NCI-H1092 treated with DMSO at 0.1 percent for 48 hours (cell line): ENCODE results near the gene ARHGEF11.

Source experiments
- DNase-seq: peaks from one replicate; lab custom pipeline; 2025; lab: John Stamatoyannopoulos, UW

Gene ARHGEF11

DNA sequence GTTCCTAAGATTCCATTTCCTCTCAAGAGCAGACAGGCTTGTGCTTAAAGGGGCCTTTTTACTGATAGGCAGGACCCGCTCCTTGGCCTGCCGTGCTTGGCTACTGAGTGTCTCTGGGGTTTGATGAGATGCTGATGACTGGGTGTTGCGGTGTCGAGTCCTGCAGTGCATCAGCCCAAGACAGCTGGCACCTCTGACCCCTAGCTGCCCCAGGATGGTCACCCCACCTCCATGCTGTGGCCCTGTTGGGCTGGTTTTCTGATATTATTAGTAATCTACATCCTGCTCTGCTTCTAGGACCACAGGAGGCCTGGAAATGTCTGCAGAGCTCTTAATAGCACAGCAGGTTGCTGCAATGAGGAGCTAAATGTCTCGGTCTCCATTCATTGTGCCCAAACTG is 96.4 kb downstream of the ARHGEF11 start:
- DNase-seq: no peak

GRCh38 chr1:156948708-156949107 is 96.8 kb downstream of the ARHGEF11 start:
- no peak for DNase-seq

- DNase-seq: no peak
Measured at GRCh38 chr1:156947818-156948525, 97.6 kb downstream of the ARHGEF11 start.

- DNase-seq: no peak
Measured at GRCh38 chr1:156947127-156947526, 98.4 kb downstream of the ARHGEF11 start.

GRCh38 chr1:156945881-156946661 is 99.5 kb downstream of the ARHGEF11 start:
- no peak for DNase-seq

DNA sequence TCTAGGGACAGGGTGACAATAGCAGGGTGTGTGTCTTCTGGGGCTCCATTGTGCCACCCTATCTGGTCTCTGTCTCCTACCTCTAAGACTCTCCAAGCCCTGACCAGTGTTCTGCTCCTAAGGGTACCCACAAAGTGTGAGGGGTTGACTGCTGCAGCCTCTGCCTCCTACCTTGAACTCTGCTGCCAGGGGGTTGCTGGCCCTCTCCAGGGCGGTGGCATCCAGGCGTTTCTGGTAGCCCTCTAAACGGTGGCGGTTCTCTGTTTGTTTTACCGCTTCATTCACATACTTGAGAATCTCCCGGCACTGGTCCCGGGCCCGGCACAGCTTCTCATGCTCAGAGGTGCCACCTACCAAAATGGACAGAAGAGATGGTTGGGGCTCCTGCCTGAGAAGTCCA is 100.7 kb downstream of the ARHGEF11 start:
- DNase-seq: no peak

DNA sequence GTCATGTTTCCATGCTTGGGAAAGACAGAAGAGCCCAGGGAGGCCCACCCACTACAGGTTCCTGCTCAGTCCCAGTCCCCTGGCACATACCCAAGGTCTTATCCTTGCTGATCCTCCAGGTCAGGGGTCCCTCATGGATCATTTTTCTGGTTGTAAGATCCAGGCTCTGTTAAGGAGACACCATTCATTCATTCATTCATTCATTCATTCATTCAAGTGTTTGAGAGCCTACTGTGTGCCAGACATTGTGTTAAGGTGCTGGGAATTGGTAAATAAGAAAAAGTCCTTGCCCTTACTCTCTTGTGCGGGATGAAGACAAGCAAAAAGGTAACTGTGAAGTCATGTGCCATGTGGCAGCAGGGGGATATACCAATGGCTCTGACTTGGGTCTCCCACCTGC is 101.3 kb downstream of the ARHGEF11 start:
- DNase-seq: no peak

DNA sequence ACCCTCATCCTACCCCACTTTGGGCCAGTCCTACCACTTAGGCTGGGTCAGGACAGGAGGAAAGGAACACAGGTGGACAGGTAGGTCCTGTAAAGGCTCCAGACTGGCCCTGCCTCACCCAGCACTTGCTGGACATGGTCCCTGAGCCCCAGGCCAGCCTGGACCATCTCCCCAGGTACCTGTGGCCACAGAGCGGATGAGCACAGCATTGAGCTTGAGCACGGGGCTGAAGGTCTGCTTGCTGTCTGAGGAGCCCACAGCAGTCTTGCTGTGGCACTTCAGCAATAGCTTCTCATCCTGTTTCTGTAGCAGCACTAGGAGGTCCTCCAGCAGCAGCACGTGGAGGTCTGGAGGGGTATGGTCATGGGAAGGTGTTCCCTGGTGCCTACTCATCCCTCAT is 101.8 kb downstream of the ARHGEF11 start:
- no peak for DNase-seq

DNA sequence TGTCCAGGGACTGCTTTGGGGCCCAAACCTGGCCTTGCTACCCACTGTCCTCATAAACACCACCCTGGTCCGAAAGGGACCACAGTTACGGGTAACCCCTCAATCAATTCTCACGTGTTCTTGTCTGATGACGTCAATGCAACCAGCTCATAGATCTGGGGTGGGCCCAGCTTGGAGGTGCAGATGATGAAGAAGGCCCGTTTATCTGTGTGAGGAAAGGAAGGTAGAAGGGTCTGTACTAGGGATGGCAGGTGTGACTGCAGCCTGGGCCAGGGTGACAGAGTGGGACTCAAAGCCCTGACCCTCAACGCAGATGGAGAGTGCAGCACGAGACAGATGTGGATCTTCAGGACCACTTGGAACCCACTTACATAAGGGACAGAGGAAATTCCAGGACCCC is 103.0 kb downstream of the ARHGEF11 start:
- no peak for DNase-seq

DNA sequence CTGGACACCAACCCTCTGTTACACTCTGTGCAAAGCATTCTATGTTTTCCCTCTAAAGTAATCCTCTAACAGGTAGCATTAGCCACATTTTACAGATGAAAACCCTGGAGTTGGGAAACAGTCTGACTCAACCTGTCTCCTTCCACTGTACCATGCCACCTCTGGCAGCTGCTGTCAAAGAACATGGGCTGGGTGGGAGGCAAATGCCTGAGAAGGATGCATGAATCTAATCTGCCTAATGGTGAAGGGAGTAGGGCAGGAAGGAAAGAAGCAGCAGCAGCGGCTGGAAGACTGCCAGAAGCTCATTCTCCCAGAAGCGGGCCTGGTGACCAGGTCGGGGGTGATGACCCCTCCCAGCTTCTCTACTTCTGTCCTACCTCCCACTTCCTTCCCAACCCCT is 103.4 kb downstream of the ARHGEF11 start:
- DNase-seq: no peak

GRCh38 chr1:156941675-156942074 is 103.9 kb downstream of the ARHGEF11 start:
- DNase-seq: no peak

- DNase-seq: no peak
Measured at GRCh38 chr1:156939786-156940334, 105.7 kb downstream of the ARHGEF11 start.

GRCh38 chr1:156938813-156939212 is 106.7 kb downstream of the ARHGEF11 start:
- no peak for DNase-seq

DNA sequence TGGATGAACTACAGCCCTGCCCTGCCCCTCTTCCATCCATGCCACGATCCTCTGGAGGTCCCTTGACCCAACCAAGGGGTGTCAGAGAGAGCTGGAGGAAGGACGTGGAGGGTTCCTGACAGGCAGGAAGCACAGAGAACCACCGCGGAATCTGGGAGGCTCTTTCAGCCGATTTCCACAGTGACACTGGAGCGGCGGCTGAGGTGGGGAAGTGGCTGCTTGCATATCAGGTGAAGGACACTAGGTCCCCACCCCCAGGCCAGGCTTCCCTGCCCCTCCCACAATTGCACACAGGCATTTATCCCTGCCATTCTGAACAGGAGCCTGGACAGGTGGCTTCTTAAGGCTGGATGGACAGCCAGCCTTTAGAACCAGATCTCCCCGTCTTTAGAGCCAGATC is 107.7 kb downstream of the ARHGEF11 start:
- no peak for DNase-seq

DNA sequence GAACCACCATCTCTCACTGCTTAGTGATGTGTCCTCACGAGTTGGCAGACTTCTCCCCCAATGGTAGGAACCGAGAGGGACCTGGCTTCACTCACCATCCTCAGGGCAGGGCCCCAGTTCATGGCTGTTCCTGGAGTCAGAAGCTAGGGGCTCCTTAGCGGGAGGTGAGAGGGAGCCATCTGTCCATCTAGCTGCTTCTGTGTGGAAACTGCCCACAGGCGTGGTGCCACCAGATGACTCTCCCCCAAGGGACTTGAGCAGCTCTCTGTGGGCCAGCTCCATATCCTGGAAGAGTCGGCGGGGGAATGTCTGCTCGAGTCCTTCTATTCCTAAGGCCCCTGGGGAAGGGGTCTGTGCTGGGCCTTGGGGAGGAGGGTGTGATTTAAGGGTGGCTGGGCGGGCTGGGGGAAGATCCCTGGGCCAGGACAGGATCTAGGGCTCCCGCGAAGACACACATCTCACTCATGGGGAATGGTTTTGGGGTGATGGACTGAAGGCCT is 108.8 kb downstream of the ARHGEF11 start:
- no peak for DNase-seq

DNA sequence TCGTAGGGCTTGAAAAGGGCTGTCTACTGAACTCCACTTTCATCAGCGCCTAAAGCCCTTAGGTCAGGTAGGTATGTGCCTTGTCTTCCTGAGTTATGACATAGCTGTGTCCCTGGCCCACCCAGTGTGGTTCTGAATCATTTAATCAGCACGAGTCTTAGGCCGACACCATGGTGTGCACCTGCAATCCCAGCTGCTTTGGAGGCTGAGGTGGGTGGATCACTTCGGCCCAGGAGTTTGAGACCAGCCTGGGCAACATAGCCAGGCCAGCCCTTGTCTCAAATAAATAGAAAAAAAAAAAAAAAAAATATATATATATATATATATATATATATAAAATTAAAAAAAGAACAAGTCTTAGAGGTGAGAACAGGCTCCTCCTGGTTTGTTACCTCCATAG is 109.4 kb downstream of the ARHGEF11 start:
- DNase-seq: no peak

DNA sequence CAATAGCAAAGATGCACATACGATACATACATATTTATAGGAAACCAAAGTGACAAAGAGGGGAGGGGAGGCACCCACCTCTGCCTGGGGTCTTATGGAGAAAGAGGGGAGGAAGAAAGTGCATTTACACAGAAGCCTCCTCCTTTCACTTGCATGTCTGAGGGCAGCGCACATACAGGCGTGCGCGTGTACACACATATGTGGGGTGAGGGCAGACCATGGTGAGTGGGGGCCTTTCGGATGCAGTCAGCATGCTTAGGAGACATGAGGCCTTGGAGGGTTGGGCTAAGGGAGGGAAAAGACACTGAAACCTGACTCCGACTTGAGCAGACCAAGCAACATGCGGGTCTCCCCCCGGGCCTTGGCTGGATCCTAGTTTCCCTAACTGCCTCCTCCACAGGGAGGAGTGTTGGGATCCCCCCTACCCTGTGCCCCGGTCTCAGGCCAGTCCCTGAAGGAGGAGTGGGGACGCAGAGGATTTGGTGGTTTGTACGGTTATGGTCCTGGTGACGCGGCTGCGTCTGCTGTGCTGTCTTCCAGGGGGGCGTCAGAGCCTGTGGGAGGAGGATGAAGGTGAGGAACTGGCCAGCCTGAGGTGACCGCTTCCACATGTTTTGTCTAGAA is 109.9 kb downstream of the ARHGEF11 start:
- no peak for DNase-seq

GRCh38 chr1:156933136-156933535 is 112.4 kb downstream of the ARHGEF11 start:
- no peak for DNase-seq

DNA sequence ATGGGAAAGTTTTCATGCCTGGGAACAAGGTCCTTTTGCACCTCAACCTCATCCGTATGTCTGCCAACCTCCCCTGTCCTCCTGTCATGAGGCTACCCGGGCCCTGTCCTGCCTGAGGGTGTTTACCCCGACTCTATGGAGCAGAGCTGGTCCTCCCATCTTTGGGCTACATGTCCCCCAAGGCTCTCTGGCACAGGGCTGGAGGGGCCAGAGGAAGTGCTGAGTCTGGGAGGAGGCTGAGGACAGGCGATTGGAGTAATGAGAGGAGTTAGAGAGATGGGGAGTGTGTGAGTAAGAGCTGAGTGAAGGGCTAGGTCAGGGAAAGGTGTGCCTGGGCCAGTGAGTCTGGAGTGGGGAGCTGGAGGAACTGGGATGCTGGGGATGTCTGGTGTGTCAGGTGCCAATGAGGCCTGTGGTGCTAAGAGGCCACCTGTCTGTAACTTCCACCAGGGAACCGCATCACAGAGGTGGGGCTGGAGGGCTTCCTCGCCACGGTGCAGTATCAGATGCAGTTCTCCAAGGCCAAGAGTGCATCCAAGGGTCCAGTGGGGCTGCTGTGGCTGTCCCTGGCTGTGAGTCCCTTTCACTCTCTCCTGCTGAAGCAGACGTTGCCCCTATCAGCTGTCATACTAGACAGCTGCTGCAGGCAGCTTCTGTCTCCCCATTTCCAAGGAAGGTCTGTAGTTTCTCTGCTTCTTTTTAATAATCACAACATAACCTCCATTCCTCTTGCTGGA is 113.4 kb downstream of the ARHGEF11 start:
- no peak for DNase-seq

DNA sequence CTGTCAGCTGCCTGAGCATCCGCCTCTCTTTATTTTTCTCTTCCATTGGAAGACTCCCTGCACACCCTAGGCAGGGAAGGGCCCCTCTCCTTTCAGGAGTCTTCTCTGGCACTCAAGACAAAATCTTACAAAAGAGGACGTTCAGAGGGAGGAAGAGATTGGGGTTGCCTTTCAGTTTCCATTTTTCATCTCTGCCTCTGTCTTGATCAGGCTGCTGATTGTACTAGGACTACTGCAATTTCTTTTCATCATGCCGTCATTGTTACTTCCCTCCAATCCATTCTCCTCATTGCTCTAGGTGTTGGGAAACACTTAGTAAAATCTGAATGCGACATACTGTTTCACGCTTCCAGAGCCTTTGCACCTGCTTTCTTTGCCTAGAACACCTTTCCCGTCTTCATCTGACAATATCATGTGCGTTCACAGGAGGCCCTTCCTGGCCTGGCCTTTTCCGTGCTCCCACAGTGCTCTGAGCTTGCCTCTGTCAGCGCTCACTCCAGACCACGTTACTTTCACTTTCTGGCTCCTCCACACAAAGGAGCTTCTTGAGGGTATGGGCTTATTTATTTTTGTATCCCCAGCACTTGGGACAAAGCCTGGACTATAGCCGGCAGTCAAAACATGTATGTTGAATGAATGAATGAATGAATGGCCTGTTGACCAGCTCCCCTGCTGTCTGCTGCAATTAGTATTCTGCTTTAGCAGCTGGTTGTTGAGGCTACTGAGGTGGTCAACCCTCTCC is 114.2 kb downstream of the ARHGEF11 start:
- no peak for DNase-seq

- no peak for DNase-seq
Measured at GRCh38 chr1:156930483-156930882, 115.1 kb downstream of the ARHGEF11 start.
